H9 (cell line): ENCODE measurements around the gene FETUB. TPM values are rescaled to one million over a fixed set of nuclear protein-coding genes. Genes with fewer than 3 reads are reported as not detected.

Experiments used
- DNase-seq: peaks from one replicate; pipeline ENCODE4 v3.0.0-alpha.2; 2017
- H2AFZ ChIP-seq: one replicate; pipeline ENCODE4 v1.6.1; 2013; ENCODE audit warnings: mild to moderate bottlenecking, low read length, control low read depth, moderate library complexity
- H2AK5ac ChIP-seq: 2 replicates; pipeline ENCODE4 v1.6.1; 2013; ENCODE audit warnings: low read length, control low read depth, mixed read lengths; ENCODE audit not compliant: insufficient read length
- H2BK120ac ChIP-seq: one replicate; pipeline ENCODE4 v1.6.1; 2013; ENCODE audit warnings: low read depth, mild to moderate bottlenecking, low read length, control low read depth, inconsistent platforms; ENCODE audit not compliant: poor library complexity, severe bottlenecking
- H2BK12ac ChIP-seq: 2 replicates; pipeline ENCODE4 v1.6.1; 2013; ENCODE audit warnings: low read length, control low read depth, mixed read lengths, low read depth; ENCODE audit not compliant: insufficient read length
- H2BK15ac ChIP-seq: 2 replicates; pipeline ENCODE4 v1.6.1; 2013; ENCODE audit warnings: low read depth, low read length, control low read depth
- H2BK20ac ChIP-seq: one replicate; pipeline ENCODE4 v1.6.1; 2013; ENCODE audit warnings: low read depth, mild to moderate bottlenecking, low read length, control low read depth, inconsistent platforms; ENCODE audit not compliant: poor library complexity, severe bottlenecking
- H2BK5ac ChIP-seq: 2 replicates; pipeline ENCODE4 v1.6.1; 2013; ENCODE audit warnings: low read length, control low read depth, mixed read lengths; ENCODE audit not compliant: insufficient read length
- H3K14ac ChIP-seq: 2 replicates; pipeline ENCODE4 v1.6.1; 2013; ENCODE audit warnings: low read length, control low read depth; ENCODE audit not compliant: insufficient read depth
- H3K18ac ChIP-seq: 2 replicates; pipeline ENCODE4 v1.6.1; 2013; ENCODE audit warnings: low read depth, mild to moderate bottlenecking, mixed read lengths, low read length, control low read depth; ENCODE audit not compliant: insufficient read length
- H3K23ac ChIP-seq: 2 replicates; pipeline ENCODE4 v1.6.1; 2013; ENCODE audit warnings: low read length, control low read depth, mixed read lengths, low read depth; ENCODE audit not compliant: insufficient read length
- H3K23me2 ChIP-seq: 2 replicates; pipeline ENCODE4 v1.6.1; 2013; ENCODE audit warnings: low read depth, mild to moderate bottlenecking, mixed read lengths, low read length, control low read depth; ENCODE audit not compliant: insufficient read length, poor library complexity, severe bottlenecking
- H3K27ac ChIP-seq: 2 replicates; pipeline ENCODE4 v1.5.1; 2013; ENCODE audit warnings: low read length, control low read depth, mixed read lengths, low read depth; ENCODE audit not compliant: insufficient read length
- H3K27me3 ChIP-seq: 2 replicates; pipeline ENCODE4 v1.6.1; 2013; ENCODE audit warnings: low read length, control low read depth, inconsistent platforms; ENCODE audit not compliant: insufficient read depth
- H3K4ac ChIP-seq: 2 replicates; pipeline ENCODE4 v1.6.1; 2013; ENCODE audit warnings: low read depth, mild to moderate bottlenecking, control low read depth, inconsistent platforms, low read length, moderate library complexity
- H3K4me1 ChIP-seq: 2 replicates; pipeline ENCODE4 v1.6.1; 2013; ENCODE audit warnings: low read length, control low read depth, inconsistent platforms; ENCODE audit not compliant: insufficient read depth
- H3K4me2 ChIP-seq: 2 replicates; pipeline ENCODE4 v1.6.1; 2013; ENCODE audit warnings: low read length, control low read depth, mixed read lengths; ENCODE audit not compliant: insufficient read length, insufficient read depth
- H3K56ac ChIP-seq: 2 replicates; pipeline ENCODE4 v1.6.1; 2013; ENCODE audit warnings: low read depth, mild to moderate bottlenecking, mixed read lengths, low read length, control low read depth; ENCODE audit not compliant: insufficient read length
- H3K79me1 ChIP-seq: 2 replicates; pipeline ENCODE4 v1.6.1; 2013; ENCODE audit warnings: low read depth, mild to moderate bottlenecking, moderate library complexity, low read length, control low read depth, inconsistent platforms; ENCODE audit not compliant: insufficient read depth, poor library complexity, severe bottlenecking
- H3K79me2 ChIP-seq: 2 replicates; pipeline ENCODE4 v1.6.1; 2013; ENCODE audit warnings: low read length, control low read depth, inconsistent platforms; ENCODE audit not compliant: insufficient read depth
- H3K9ac ChIP-seq: 2 replicates; pipeline ENCODE4 v1.6.1; 2013; ENCODE audit warnings: low read length, control low read depth, mixed read lengths; ENCODE audit not compliant: insufficient read length; ENCODE audit errors: extremely low read depth
- H3K9me3 ChIP-seq: one replicate; pipeline ENCODE4 v1.6.1; 2013; ENCODE audit warnings: low read depth, low read length, inconsistent platforms; ENCODE audit not compliant: control insufficient read depth
- H3T11ph ChIP-seq: one replicate; pipeline ENCODE4 v1.6.1; 2013; ENCODE audit warnings: mild to moderate bottlenecking, low read length, control low read depth, inconsistent platforms
- H4K20me1 ChIP-seq: one replicate; pipeline ENCODE4 v1.6.1; 2013; ENCODE audit not compliant: control insufficient read depth, insufficient read length, insufficient read depth
- H4K5ac ChIP-seq: 2 replicates; pipeline ENCODE4 v1.6.1; 2013; ENCODE audit warnings: low read depth, mild to moderate bottlenecking, mixed read lengths, low read length, control low read depth; ENCODE audit not compliant: insufficient read length
- H4K8ac ChIP-seq: replicated peaks from 2 replicates; pipeline ENCODE4 v1.6.1; 2013; ENCODE audit warnings: low read length, control low read depth, mixed read lengths, low read depth; ENCODE audit not compliant: insufficient read length
- H4K91ac ChIP-seq: 2 replicates; pipeline ENCODE4 v1.6.1; 2013; ENCODE audit warnings: low read depth, mild to moderate bottlenecking, moderate library complexity, mixed read lengths, low read length, control low read depth; ENCODE audit not compliant: insufficient read length
- H3K27ac Mint-ChIP-seq, 3 experiments: 2 replicates in 2 of 3; 3 replicates in 1 of 3; pipeline ENCODE4 v1.8.0; 2020 to 2021; ENCODE audit warnings: mixed read lengths in 3 of 3, mild to moderate bottlenecking in 1 of 3, moderate library complexity in 1 of 3
- H3K27me3 Mint-ChIP-seq: 2 replicates; pipeline ENCODE4 v1.8.0; 2021; ENCODE audit warnings: low read depth, mild to moderate bottlenecking, moderate library complexity, mixed read lengths
- H3K36me3 Mint-ChIP-seq, 3 experiments: 2 replicates in 2 of 3; 3 replicates in 1 of 3; pipeline ENCODE4 v1.8.0; 2020 to 2021; ENCODE audit warnings: low read depth in 3 of 3, mixed read lengths in 3 of 3; ENCODE audit not compliant: insufficient read depth in 1 of 3
- H3K4me1 Mint-ChIP-seq, 2 experiments: 2 replicates each; pipeline ENCODE4 v1.8.0; 2020; ENCODE audit warnings: mixed read lengths in 2 of 2
- H3K4me3 Mint-ChIP-seq, 2 experiments: 2 replicates in 1 of 2; 3 replicates in 1 of 2; pipeline ENCODE4 v1.8.0; 2020 to 2021; ENCODE audit warnings: mild to moderate bottlenecking in 2 of 2, mixed read lengths in 2 of 2, moderate library complexity in 1 of 2
- H3K9me3 Mint-ChIP-seq, 2 experiments: 2 replicates in 1 of 2; 3 replicates in 1 of 2; pipeline ENCODE4 v1.8.0; 2020; ENCODE audit warnings: mild to moderate bottlenecking in 2 of 2, mixed read lengths in 2 of 2, moderate library complexity in 1 of 2
- CTCF ChIP-seq: fragments of 200-600 bp; sonication (generic); conservative IDR thresholded peaks from 3 replicates; pipeline ENCODE4 v1.8.0; 2021; ENCODE audit warnings: antibody characterized with exemption, mild to moderate bottlenecking
- total RNA-seq: library from RNA; stranded (reverse); gene quantifications from 2 replicates; pipeline ENCODE4 v1.2.1, GENCODE V29; 2021

FETUB gene
- total RNA-seq, 1 experiment from 2014 or later = not detected

- Histone ChIP-seq H2BK5ac (no peak overlapping the region), H4K8ac (no peak overlapping the region), H2BK20ac (no peak overlapping the region), H2AFZ (no peak overlapping the region), H3K23me2 (no peaks in the 10 kb centered on the region), H3K27ac (no peak overlapping the region), H3K56ac (no peak overlapping the region), H3K4me1 (no peaks in the 10 kb centered on the region), H3T11ph (no peak overlapping the region), H4K5ac (no peak overlapping the region), H2AK5ac (no peak overlapping the region), H2BK15ac (no peak overlapping the region), H3K79me1 (no peaks in the 10 kb centered on the region), H3K23ac (no peak overlapping the region), H3K79me2 (no peaks in the 10 kb centered on the region), H4K91ac (no peak overlapping the region), H3K9ac (no peak overlapping the region), H4K20me1 (no peaks in the 10 kb centered on the region), H2BK12ac (no peak overlapping the region), H3K4ac (no peak overlapping the region), H3K27me3 (no peaks in the 10 kb centered on the region), H2BK120ac (no peak overlapping the region), H3K9me3 (no peaks in the 10 kb centered on the region), H3K14ac (no peak overlapping the region), H3K4me2 (no peak overlapping the region), H3K18ac (no peak overlapping the region)
- DNase-seq = no peak
- Mint-ChIP-seq H3K4me3 (no peak overlapping the region), H3K4me1 (no peaks in the 10 kb centered on the region), H3K27me3 (peaks cover 1% of the 10 kb centered on the region; the same call in 1 of the 2 replicates), H3K36me3 (no peaks in the 10 kb centered on the region; a peak in 1 of 7 replicates), H3K9me3 (no peaks in the 10 kb centered on the region), H3K27ac (no peak overlapping the region)
- TF ChIP-seq CTCF = no peak
These were observed 35.1 kb upstream of the FETUB start for GRCh38 chr3:186605078-186605477.
